ENCODE measurements around the gene GALNT13. TPM values are rescaled to one million over a fixed set of nuclear protein-coding genes. Genes with fewer than 3 reads are reported as not detected.

GALNT13 gene
- total RNA-seq, 3 donors from 2014 or later = 0.33 to 17.3 (median 0.44) TPM

DNA sequence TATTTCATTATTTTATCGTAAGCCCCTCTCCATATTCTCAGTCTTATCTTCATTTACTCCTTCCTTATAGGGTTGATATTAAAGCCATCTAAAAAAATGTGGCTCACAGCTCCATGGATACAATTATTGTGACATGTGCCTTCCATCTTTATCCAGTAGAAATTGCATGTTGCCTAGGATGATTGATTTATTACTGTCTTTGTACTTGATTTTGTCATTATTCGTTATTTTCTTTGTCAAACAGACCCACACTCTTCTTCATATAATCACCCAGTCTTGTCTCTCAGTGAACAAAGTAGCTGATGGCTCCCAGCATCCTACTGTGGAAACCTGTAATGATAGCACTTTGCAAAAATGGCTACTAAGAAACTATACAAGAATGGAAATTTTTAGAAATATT, 574.6 kb downstream of the GALNT13 start:
- no peak for DNase-seq (ENCODE audit: low spot score in 2 of 2)
- Histone ChIP-seq H3K9me3 (no peaks in the 10 kb centered on the region), H3K27me3 (no peaks in the 10 kb centered on the region), H3K4me3 (no peak overlapping the region), H3K36me3 (no peaks in the 10 kb centered on the region), H3K4me1 (no peaks in the 10 kb centered on the region), H3K27ac (no peak overlapping the region)
- intact Hi-C loops (cut with DNase I; ENCODE audit: low total_unique reads) = no loop called here
- TF ChIP-seq, protein P1, sequence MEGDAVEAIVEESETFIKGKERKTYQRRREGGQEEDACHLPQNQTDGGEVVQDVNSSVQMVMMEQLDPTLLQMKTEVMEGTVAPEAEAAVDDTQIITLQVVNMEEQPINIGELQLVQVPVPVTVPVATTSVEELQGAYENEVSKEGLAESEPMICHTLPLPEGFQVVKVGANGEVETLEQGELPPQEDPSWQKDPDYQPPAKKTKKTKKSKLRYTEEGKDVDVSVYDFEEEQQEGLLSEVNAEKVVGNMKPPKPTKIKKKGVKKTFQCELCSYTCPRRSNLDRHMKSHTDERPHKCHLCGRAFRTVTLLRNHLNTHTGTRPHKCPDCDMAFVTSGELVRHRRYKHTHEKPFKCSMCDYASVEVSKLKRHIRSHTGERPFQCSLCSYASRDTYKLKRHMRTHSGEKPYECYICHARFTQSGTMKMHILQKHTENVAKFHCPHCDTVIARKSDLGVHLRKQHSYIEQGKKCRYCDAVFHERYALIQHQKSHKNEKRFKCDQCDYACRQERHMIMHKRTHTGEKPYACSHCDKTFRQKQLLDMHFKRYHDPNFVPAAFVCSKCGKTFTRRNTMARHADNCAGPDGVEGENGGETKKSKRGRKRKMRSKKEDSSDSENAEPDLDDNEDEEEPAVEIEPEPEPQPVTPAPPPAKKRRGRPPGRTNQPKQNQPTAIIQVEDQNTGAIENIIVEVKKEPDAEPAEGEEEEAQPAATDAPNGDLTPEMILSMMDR (IDR thresholded peaks at IDR 0.05) = no peak
- TF ChIP-seq POLR2AphosphoS5 (IDR thresholded peaks at IDR 0.05) (no peak), POLR2A (IDR thresholded peaks at IDR 0.05) (no peak)

DNA sequence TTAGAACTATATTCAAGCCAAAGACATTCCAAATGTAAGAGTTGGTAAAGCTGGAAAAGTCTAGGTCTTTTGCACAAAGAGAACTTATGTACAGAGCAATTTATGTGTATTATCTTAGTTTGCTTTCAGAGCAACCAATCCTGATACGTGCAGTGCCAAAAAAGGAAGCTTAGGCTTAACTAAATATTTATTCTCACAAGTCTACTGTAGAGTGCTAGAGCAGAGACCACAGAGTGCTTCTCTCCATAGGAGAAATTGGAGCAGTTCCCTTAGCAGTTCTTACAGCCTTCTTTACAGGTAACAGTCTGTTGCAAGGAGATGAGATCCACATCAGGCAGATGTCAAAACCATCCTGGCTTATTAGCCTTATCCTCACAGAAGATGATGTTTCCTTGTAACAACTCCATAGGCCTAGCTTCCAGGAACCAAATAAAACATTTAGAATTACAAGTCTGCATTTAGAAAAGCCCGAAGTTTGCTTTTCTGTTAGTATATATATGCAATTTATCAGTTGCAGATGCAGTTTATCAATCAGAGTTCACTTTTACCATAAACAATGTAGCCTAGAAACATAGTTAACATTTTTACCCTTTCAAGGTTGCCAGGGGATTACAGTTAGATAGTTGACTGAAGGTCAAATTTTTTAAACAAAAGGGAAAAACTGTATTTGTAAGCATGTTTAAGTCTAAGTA, 576.2 kb downstream of the GALNT13 start:
- H3K27ac ChIP-seq = no peak overlapping the region
- no peaks in the 10 kb centered on the region for H3K36me3 ChIP-seq
- H3K27me3 ChIP-seq = no peaks in the 10 kb centered on the region
- no peaks in the 10 kb centered on the region for H3K9me3 ChIP-seq
- DNase-seq (ENCODE audit: low spot score in 2 of 2) = no peak
- no peak for TF ChIP-seq POLR2AphosphoS5 (IDR thresholded peaks at IDR 0.05)
- TF ChIP-seq, protein P1 (IDR thresholded peaks at IDR 0.05) = no peak
- no peak for TF ChIP-seq POLR2A (IDR thresholded peaks at IDR 0.05)
- no peak overlapping the region for H3K4me3 ChIP-seq
- intact Hi-C loops (cut with DNase I; ENCODE audit: low total_unique reads) = no loop called here
- H3K4me1 ChIP-seq = no peaks in the 10 kb centered on the region

DNA sequence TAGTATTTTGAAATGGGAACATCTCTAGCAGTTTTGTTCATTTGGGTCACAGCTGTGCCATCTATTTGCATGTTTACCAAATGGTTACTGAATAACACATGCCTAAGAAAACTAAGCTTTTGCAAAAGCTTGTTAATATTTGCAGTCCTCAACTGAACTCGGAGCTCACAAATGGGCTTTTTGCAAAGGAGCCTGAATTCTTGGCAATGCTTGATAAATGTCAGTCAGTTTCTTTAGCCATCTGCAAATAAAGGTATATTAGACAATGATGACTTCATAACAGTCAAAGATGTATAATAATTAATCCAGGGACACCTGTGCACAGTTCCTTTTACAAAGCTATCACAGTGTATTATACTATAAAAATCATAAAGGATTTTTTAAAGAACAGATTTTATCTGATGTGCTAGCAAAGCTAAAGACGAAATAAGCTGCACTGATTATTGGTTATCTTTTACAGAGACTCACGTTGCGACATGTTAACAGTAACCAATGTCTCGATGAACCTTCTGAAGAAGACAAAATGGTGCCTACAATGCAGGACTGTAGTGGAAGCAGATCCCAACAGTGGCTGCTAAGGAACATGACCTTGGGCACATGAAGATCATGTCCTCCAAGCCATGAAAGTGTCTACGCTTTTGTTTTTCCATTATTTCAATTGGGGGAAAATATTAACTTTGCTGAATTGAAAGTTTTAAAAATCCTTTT, 578.4 kb downstream of the GALNT13 start:
- intact Hi-C loops (cut with DNase I; ENCODE audit: low total_unique reads) = no loop called here
- Histone ChIP-seq H3K9me3 (no peaks in the 10 kb centered on the region), H3K27me3 (no peaks in the 10 kb centered on the region), H3K36me3 (no peaks in the 10 kb centered on the region), H3K4me1 (no peaks in the 10 kb centered on the region), H3K27ac (no peak overlapping the region), H3K4me3 (no peak overlapping the region)
- no peak for TF ChIP-seq POLR2A (IDR thresholded peaks at IDR 0.05)
- TF ChIP-seq POLR2AphosphoS5 (IDR thresholded peaks at IDR 0.05) = no peak
- TF ChIP-seq, protein P1 (IDR thresholded peaks at IDR 0.05) = no peak
- no peak for DNase-seq (ENCODE audit: low spot score in 2 of 2)

DNA sequence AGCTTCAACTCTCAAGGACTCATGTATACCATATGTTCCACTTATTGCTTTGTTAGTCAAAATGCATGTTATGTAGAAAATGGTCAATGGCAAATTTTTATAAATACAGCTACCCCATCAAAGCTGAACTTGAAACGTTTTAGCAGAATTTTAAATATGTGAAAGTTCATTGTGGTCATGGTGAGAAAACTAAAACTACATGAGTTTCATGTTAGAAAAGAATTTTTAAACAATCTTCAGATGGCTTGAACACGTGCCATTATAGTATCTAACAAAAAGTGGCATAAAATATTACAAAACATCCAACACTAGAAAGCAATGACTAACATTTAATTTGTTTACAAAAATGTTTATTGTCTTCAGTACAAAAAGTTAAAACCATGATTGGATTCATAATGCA, 580.7 kb downstream of the GALNT13 start:
- Histone ChIP-seq H3K27me3 (no peaks in the 10 kb centered on the region), H3K36me3 (no peaks in the 10 kb centered on the region), H3K4me3 (no peak overlapping the region), H3K4me1 (no peaks in the 10 kb centered on the region), H3K27ac (no peak overlapping the region), H3K9me3 (no peaks in the 10 kb centered on the region)
- TF ChIP-seq POLR2A (IDR thresholded peaks at IDR 0.05) (no peak), POLR2AphosphoS5 (IDR thresholded peaks at IDR 0.05) (no peak)
- TF ChIP-seq, protein P1 (IDR thresholded peaks at IDR 0.05) = no peak
- no peak for DNase-seq (ENCODE audit: low spot score in 2 of 2)
- intact Hi-C loops (cut with DNase I; ENCODE audit: low total_unique reads) = no loop called here

DNA sequence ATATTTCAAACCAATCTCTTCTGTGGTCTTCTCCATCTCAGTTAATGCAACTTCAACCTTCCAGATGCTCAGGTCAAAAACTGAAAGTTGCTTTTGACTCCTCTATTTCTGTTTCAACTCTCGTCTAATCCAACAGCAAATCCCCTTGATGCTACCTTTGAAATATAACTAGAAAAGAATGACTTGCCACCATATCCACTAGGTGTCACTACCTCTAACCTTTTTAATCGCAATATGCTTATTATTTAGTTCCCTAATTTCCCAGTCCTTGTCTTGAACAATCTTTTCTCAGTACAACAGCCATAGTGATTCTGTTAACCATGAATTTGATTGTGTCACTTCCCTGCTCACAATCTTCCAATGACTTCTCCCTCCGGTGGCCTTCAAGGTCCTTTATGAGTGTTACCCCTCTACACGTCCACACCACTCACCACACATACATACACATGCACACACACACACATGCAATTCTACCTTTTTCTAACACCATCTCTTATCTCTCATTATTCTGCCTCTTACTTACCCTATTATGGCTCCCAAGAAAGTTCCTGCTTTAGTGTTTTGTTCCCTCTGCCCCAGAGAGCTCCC, 581.3 kb downstream of the GALNT13 start:
- Histone ChIP-seq H3K4me3 (no peak overlapping the region), H3K4me1 (no peaks in the 10 kb centered on the region), H3K9me3 (no peaks in the 10 kb centered on the region), H3K27me3 (no peaks in the 10 kb centered on the region), H3K36me3 (no peaks in the 10 kb centered on the region), H3K27ac (no peak overlapping the region)
- DNase-seq (ENCODE audit: low spot score in 2 of 2) = no peak
- intact Hi-C loops (cut with DNase I; ENCODE audit: low total_unique reads) = no loop called here
- TF ChIP-seq POLR2AphosphoS5 (IDR thresholded peaks at IDR 0.05) = no peak
- TF ChIP-seq, protein P1 (IDR thresholded peaks at IDR 0.05) = peak in 1 of 3 donors; percentile 10

Measured in breast epithelium (tissue), 4 donors.